HG02678 (cell line): ENCODE data around the gene FOXL1.

ENCODE experiments used
- ATAC-seq: cut with Tn5 transposase; IDR thresholded peaks from one replicate; pipeline ENCODE4 v1.9.1; 2021; ENCODE audit warnings: mild to moderate bottlenecking, moderate library complexity; ENCODE audit not compliant: unreplicated experiment

Gene FOXL1

DNA sequence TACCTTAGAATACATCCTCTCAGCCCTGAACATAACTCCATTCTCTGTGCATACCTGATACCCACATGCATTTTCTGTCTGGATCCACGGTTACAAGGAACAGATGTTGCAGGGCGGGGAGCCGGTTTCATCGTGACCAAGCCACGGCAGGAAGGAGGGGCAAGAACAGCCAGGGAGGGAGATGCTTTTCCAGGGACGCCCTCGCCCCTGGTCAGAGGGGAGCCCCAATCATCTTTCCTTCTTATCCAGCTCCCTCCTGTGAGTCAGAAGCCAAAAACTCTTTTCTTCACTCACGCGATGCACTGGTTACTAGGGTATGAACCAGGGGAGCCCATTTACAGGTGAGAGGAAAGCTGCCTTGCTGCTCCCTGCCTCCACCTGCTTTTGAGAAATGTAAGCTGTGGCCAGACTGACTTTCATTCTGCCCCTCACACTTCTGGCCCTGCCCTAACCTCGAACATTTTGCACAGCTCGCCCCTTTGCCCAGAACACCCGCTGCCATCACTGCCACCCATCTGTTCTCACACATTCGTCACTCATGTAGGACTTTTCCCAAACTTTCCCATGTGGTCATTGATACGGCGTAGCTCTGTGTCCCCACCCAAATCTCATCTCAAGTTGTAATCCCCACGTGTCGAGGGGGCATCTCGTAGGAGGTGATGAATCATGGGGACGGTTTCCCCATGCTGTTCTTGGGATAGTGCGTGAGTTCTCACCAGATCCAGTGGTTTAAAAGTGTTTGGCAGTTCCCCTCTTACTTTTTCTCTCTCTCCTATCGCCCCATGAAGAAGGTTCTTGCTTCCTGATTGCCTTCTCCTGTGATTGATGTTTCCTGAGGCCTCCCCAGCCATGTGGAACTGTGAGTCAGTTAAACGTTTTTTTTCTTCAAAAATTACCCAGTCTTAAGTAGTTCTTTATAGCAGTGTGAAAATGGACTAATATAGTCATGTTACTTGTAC lies 20.5 kb downstream of the FOXL1 start:
- no peak for ATAC-seq

DNA sequence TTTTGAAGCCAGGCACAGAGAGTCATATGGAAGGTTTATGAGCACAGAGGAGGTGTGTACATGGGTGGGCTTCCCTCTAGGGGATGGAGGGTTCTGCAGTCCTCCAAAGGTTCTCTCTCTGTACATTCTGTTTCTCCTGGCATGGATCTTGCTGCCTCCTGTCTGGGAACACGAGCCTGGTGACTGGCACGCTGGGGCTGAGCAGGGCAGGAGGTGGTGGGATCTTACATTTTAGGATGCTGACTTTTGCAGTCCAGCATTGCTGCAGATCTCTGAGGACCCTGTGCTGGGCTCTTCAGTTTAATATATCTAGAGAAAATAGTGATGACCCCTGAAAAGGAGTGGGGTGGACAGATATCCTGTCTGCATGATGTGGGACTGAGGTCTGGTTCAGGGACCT lies 23.0 kb downstream of the FOXL1 start:
- no peak for ATAC-seq

GRCh38 chr16:86602521-86602920 lies 24.2 kb downstream of the FOXL1 start:
- ATAC-seq = no peak

- ATAC-seq = peak; percentile 87
Observed at GRCh38 chr16:86604436-86605193, 26.3 kb downstream of the FOXL1 start.

DNA sequence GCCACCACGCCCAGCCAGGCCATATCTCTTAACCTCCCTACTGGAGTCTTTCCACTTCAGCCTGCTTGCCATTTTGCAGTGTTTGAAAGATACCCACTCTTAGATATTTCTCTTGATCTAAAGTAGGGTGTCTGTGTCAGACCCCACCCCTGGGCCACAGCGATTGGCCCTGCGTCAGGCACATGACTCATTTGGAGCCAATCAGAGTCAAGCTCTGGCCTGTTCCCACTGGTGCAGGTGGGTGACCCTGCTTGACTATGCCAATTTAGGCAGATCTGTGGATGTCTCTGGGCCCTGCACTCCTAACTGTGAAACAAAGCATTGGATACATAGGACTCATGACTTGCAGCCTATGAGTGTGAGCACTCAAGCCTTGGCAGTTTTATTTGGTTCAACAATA lies 27.6 kb downstream of the FOXL1 start:
- no peak for ATAC-seq

GRCh38 chr16:86608301-86608747 lies 30.0 kb downstream of the FOXL1 start:
- no peak for ATAC-seq

DNA sequence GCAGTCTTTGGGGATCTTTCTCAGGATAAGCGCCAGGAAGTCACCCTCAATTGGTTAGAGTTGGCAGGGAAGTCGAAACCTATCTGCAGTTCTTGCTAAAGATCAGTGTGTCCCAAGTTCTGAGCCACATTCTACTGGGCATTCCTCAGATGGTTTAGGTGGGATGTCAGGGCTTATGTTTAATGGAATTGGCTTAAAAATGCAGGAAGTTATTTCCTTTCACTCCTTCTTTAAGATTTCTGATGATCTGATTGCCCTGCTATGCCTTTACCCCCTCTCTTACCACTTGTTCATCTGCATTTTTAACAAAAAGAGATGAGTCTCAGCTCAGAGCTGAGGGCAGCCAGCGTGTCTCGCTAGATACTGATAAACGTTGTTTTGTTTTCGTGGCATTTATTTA lies 30.8 kb downstream of the FOXL1 start:
- no peak for ATAC-seq

GRCh38 chr16:86609661-86610060 lies 31.3 kb downstream of the FOXL1 start:
- no peak for ATAC-seq

- ATAC-seq = no peak
Observed at GRCh38 chr16:86610779-86611524, 32.6 kb downstream of the FOXL1 start.

- no peak for ATAC-seq
Observed at GRCh38 chr16:86611525-86611855, 33.1 kb downstream of the FOXL1 start.

GRCh38 chr16:86611941-86612340 lies 33.6 kb downstream of the FOXL1 start:
- ATAC-seq = no peak

GRCh38 chr16:86614699-86615098 lies 36.4 kb downstream of the FOXL1 start:
- ATAC-seq = no peak

DNA sequence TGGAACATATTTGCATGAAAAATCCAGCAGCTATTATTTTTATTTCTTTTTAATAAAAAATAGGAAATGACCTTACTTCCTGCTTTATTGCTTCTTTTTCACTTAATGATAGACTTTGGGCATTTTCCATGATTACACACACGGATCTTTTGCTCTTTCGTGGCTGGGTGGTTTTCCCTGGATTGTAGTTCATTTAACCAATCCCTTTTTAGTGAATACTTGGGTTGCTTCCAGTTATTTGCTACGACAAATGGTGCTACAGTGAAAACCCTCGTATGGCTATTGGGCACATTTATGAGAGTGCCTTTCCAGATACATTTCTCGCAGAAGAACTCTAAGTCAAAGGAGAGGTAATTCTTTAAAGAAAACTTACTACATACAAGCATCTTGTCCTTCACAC lies 38.6 kb downstream of the FOXL1 start:
- ATAC-seq = no peak

DNA sequence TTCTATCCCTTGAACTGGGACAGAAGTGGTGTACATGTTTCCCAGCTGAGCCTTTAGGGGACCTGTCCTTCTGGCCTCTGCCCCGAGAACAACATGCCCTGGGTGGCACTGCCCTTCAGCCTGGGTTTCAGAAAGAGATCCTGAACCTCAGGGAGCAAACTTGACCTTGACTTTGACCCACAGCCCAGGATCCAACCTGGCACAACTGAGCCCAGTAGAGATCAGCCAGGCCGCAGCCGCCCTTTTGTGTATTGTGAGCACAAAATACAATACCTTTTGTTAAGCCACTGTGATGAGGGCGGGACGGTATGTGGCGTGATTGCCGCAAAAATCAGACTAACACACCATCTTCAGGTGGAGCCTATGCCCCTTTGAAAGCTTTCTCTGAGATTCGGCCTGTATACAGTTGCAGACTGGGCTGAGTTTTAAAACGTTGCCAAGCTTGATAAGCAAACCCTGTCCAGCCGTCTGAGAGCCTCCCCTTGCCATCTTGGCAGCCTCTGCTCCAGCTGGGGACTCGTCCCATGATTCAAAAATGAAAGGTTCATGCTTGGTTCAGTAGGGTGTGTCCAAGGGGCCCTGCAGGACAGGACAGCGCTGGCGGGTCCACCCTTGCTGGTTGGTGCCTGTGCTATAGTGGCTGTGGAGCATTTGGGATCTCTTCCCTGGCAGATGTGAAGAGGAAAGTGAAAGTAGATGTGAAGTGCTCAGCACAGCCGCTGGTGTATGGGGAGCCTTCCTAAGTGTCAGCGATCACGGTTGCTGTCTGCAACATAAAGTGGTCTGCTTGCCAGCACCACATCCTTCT lies 40.3 kb downstream of the FOXL1 start:
- no peak for ATAC-seq

DNA sequence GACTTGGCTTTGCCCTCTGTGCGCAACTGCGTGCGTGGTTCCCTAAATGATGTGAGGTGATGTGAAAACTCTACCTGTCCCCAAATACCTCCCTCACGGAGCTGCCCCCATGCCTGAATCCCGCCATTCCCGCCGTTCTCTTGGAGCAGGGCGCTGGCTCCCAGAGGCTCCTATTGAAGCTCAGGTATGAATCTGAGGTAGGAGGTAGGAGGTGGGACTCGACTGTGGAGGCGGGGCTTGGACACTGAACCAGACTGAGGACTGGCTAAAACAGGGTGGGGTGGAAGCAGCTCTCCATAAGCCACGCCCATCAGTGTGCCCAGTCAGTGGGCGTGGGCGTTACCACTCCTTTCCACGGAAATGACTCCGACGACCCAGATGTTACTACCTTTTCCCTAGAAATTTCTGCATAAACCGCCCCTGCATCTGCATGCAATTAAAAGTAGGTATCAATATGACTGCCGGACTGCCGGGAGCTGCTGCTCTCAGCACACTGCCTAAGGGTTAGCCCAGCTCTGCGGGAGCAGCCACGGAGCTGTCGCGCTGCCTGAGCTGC lies 41.0 kb downstream of the FOXL1 start:
- no peak for ATAC-seq

DNA sequence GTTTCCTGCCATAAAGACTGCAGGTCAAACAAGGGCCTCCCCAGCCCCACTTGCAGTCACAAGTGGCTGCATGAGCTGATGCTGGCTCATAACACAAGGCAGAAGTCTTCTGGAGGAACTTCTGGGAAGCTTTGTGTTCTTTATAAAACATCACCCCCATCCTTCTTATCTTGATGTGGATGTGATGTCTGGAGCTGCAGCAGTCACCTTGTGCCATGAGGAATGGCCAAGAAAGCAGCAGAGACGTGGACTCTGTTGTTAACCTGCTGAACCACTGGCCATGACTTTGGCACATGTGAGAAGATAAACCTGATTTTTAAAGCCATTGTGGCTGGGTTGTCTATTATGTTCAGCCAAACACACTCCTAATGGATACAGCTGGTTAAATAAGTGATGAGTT lies 41.8 kb downstream of the FOXL1 start:
- no peak for ATAC-seq

DNA sequence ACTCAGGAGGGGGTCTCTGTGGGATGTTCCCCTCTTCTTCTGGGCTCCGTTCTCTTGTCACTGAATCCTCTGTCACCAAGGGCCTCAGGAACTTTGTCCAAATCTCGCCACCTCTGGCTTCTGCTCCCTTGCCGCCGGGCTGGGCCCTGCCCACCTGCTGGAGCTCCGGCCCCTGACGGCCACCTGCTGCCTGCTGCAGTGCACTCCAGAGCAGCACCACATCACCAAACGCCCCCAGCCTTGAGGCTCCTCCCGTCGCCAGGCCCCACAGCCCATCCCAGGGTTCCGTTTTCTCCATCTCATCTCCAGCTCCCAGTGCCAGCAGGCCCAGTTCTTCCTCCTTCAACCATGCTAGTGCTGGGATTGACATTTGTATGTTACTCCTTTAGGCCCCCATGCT lies 43.6 kb downstream of the FOXL1 start:
- no peak for ATAC-seq

DNA sequence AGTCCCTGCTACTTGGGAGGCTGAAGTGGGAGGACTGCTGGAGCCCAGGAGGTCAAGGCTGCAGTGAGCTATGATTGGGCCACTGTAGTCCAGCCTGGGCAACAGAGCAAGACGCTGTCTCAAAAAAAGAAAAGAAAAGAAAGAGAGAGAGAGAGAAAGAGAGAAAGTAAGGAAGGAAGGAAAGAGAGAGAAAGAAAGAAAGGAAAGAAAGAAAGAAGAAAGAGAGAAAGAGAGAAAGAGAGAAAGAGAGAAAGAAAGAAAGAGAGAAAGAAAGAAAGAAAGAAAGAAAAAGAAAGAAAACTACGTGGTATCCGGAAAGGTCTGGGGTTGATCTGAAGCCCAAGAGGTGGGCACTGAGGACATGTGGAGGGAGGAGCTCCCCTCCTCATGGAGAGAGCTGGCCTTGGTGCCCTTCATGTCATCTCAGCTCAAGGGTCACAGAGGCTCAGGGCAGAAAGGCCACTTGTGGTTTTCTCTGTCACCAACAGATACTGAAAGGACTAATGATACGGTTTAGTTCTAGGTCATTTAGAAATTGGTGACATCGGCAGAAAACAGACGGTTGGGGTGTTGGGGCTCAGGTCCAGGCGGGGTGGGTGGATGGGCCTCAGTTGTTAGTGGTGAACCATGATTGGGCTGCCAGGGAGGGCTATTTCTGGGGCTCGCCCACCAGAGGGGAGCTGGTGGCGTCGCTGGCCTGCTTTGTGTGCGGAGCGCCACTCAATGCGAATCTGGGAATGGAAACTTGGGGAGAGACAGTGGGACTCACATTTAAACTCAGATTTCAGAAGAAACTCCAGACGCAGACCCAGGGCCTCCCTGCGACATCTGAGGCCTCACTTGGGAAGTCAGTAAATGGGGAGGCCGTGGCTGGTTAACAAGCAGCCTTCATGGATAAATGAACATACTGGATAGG lies 44.6 kb downstream of the FOXL1 start:
- no peak for ATAC-seq

DNA sequence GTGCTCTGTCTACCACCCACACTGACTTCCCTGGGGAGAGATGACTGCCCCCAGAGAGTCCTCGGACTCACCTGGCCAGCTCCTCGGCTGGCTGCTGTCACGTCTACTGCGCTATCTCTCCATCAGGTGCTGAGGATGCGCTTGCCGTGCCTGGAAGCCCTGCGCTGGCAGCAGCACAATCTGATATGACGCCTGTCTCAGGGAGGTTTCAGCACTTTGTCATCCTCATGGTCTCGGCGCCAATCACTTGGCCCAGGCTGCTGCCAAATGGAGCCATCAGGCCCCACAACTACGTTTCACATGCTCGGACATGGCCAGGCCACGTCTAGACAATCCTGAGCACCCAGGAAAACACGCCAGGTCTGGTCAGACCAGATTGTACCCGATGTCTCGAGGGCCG lies 46.7 kb downstream of the FOXL1 start:
- no peak for ATAC-seq
